BJ (cell line): Measurements from ENCODE around the gene DLG2. TPM values are rescaled to one million over a fixed set of nuclear protein-coding genes. Genes with fewer than 3 reads are reported as not detected.

Experiments used
- CTCF ChIA-PET: fragments of 350-600 bp; formaldehyde crosslinking; extraction: SDS; loops from one replicate; lab custom pipeline; 2021; ENCODE audit warnings: antibody characterized with exemption, inconsistent platforms; lab: Yijun Ruan, JAX
- POLR2A ChIA-PET: fragments of 300-600 bp; sonication (Branson Sonifier 250); formaldehyde crosslinking; extraction: SDS; loops from one replicate; lab custom pipeline; 2021; ENCODE audit warnings: antibody characterized with exemption; lab: Charles Lee
- DNase-seq: peaks from one replicate; pipeline ENCODE4 v3.0.0-alpha.2; 2011; ENCODE audit warnings: low read depth
- H3K27me3 ChIP-seq: 2 replicates; pipeline ENCODE4 v1.6.0; 2011; ENCODE audit warnings: low read length; ENCODE audit not compliant: control insufficient read depth, insufficient read depth
- H3K36me3 ChIP-seq: 2 replicates; pipeline ENCODE4 v1.5.1; 2011; ENCODE audit warnings: low read length; ENCODE audit not compliant: control insufficient read depth, insufficient read depth
- H3K4me3 ChIP-seq: 2 replicates; pipeline ENCODE4 v1.5.1; 2011; ENCODE audit warnings: low read depth, mild to moderate bottlenecking, control low read depth, low read length
- CTCF ChIP-seq: IDR thresholded peaks from 2 replicates; pipeline ENCODE4 v1.5.1; 2011; ENCODE audit warnings: low read depth, mild to moderate bottlenecking, control low read depth, inconsistent platforms, low read length, moderate library complexity; ENCODE audit not compliant: insufficient read depth
- polyA plus RNA-seq: library from polyadenylated mRNA; depleted of rRNA; stranded (reverse); fragments of >200 nt; gene quantifications from 2 replicates; pipeline ENCODE4 v1.2.3, GENCODE V29; 2011

Gene DLG2
- polyA plus RNA-seq, 1 experiment, result 0.28 TPM

- Histone ChIP-seq H3K27me3 (no peaks in the 10 kb centered on the region), H3K36me3 (no peaks in the 10 kb centered on the region), H3K4me3 (no peak overlapping the region)
- POLR2A ChIA-PET, result no interaction called here
- no peak for DNase-seq
- TF ChIP-seq CTCF, result no peak
- CTCF ChIA-PET, result no interaction called here
Measured at GRCh38 chr11:84407091-84407490, 1220.1 kb downstream of the DLG2 start.

GRCh38 chr11:84398017-84398626, 1229.0 kb downstream of the DLG2 start:
- CTCF ChIA-PET, result interaction anchor here (1.0 kb wide), 2 partner anchors 45 to 125 kb away, joined by 3 read pairs; no protein-coding TSS in a partner anchor
- H3K27me3 ChIP-seq, result no peaks in the 10 kb centered on the region
- no peaks in the 10 kb centered on the region for H3K36me3 ChIP-seq
- no peak overlapping the region for H3K4me3 ChIP-seq
- TF ChIP-seq CTCF, result peak; percentile 19; the same call in 1 of the 2 replicates
- no peak for DNase-seq
- POLR2A ChIA-PET, result no interaction called here

GRCh38 chr11:84396521-84396920, 1230.6 kb downstream of the DLG2 start:
- TF ChIP-seq CTCF, result no peak
- H3K27me3 ChIP-seq, result no peaks in the 10 kb centered on the region
- no peak for DNase-seq
- CTCF ChIA-PET, result no interaction called here
- no peaks in the 10 kb centered on the region for H3K36me3 ChIP-seq
- no peak overlapping the region for H3K4me3 ChIP-seq
- POLR2A ChIA-PET, result no interaction called here

GRCh38 chr11:84390441-84391078, 1236.6 kb downstream of the DLG2 start:
- ChIA-PET CTCF (no interaction called here), POLR2A (no interaction called here)
- TF ChIP-seq CTCF, result no peak
- DNase-seq, result no peak
- Histone ChIP-seq H3K36me3 (no peaks in the 10 kb centered on the region), H3K4me3 (no peak overlapping the region), H3K27me3 (no peaks in the 10 kb centered on the region)

GRCh38 chr11:84389696-84390095, 1237.4 kb downstream of the DLG2 start:
- ChIA-PET POLR2A (no interaction called here), CTCF (no interaction called here)
- Histone ChIP-seq H3K36me3 (no peaks in the 10 kb centered on the region), H3K27me3 (no peaks in the 10 kb centered on the region), H3K4me3 (no peak overlapping the region)
- no peak for TF ChIP-seq CTCF
- DNase-seq, result no peak
